Stimulated activated CD8-positive, alpha-beta memory T cell treated with anti-CD3 and anti-CD28 coated beads, Interleukin-4, amount 100 ng/mL, for 4 hours (primary cell): ENCODE measurements around the gene GRID1.

Experiments
- DNase-seq, 2 donors: peaks; one replicate each; pipeline ENCODE4 v3.0.0-alpha.2; 2020; ENCODE audit warnings: low read depth in 2 of 2, low spot score in 1 of 2

Gene GRID1

GRCh38 chr10:86020134-86020533 lies 346.5 kb downstream of the GRID1 start:
- no peak for DNase-seq

- DNase-seq, result no peak
These were observed 347.5 kb downstream of the GRID1 start for GRCh38 chr10:86019141-86019540.

- no peak for DNase-seq
These were observed 347.9 kb downstream of the GRID1 start for GRCh38 chr10:86018735-86019058.

- no peak for DNase-seq
These were observed 348.5 kb downstream of the GRID1 start for GRCh38 chr10:86017841-86018734.

- DNase-seq, result no peak
These were observed 353.0 kb downstream of the GRID1 start for GRCh38 chr10:86013568-86013967.

GRCh38 chr10:86007171-86007570 lies 359.4 kb downstream of the GRID1 start:
- no peak for DNase-seq

GRCh38 chr10:86004337-86004736 lies 362.3 kb downstream of the GRID1 start:
- no peak for DNase-seq

GRCh38 chr10:86003201-86003621 lies 363.4 kb downstream of the GRID1 start:
- DNase-seq, result no peak

GRCh38 chr10:86001521-86001920 lies 365.1 kb downstream of the GRID1 start:
- no peak for DNase-seq

GRCh38 chr10:85997544-85997943 lies 369.1 kb downstream of the GRID1 start:
- no peak for DNase-seq

- DNase-seq, result no peak
These were observed 370.8 kb downstream of the GRID1 start for GRCh38 chr10:85995791-85996190.

GRCh38 chr10:85993840-85994507 lies 372.6 kb downstream of the GRID1 start:
- no peak for DNase-seq

GRCh38 chr10:85993140-85993539 lies 373.5 kb downstream of the GRID1 start:
- no peak for DNase-seq

GRCh38 chr10:85992324-85992723 lies 374.3 kb downstream of the GRID1 start:
- DNase-seq, result no peak

- no peak for DNase-seq
These were observed 379.8 kb downstream of the GRID1 start for GRCh38 chr10:85986777-85987176.

GRCh38 chr10:85983051-85983450 lies 383.5 kb downstream of the GRID1 start:
- no peak for DNase-seq

- DNase-seq, result no peak
These were observed 387.0 kb downstream of the GRID1 start for GRCh38 chr10:85979598-85979997.

- DNase-seq, result no peak
These were observed 387.8 kb downstream of the GRID1 start for GRCh38 chr10:85978566-85979358.

- no peak for DNase-seq
These were observed 389.0 kb downstream of the GRID1 start for GRCh38 chr10:85977642-85978041.

GRCh38 chr10:85976267-85976793 lies 390.3 kb downstream of the GRID1 start:
- no peak for DNase-seq

GRCh38 chr10:85971494-85971893 lies 395.1 kb downstream of the GRID1 start:
- no peak for DNase-seq

GRCh38 chr10:85967594-85967993 lies 399.0 kb downstream of the GRID1 start:
- no peak for DNase-seq
